NB4 (cell line): ENCODE data around the gene ENOX1.

ENCODE experiments used
- DNase-seq: peaks from one replicate; pipeline ENCODE4 v3.0.0; 2010; ENCODE audit warnings: low read depth
- H3K4me3 ChIP-seq: one replicate; pipeline ENCODE4 v1.5.1; 2011; ENCODE audit warnings: mild to moderate bottlenecking, low read depth, low read length, moderate library complexity
- CTCF ChIP-seq: IDR thresholded peaks from one replicate; pipeline ENCODE4 v1.5.1; 2012; ENCODE audit warnings: low read depth, low read length
- MYC ChIP-seq: IDR thresholded peaks from 2 replicates; pipeline ENCODE4 v1.6.1; 2011; ENCODE audit warnings: low read depth, low read length
- POLR2A ChIP-seq: IDR thresholded peaks from 2 replicates; pipeline ENCODE4 v1.6.1; 2011; ENCODE audit warnings: mild to moderate bottlenecking; ENCODE audit not compliant: insufficient read length; ENCODE audit errors: extremely low read depth
- TF ChIP-seq, protein P1 (sequence below): IDR thresholded peaks from 2 replicates; pipeline ENCODE4 v1.6.1; 2011; ENCODE audit warnings: low read depth, low read length

Gene ENOX1

DNA sequence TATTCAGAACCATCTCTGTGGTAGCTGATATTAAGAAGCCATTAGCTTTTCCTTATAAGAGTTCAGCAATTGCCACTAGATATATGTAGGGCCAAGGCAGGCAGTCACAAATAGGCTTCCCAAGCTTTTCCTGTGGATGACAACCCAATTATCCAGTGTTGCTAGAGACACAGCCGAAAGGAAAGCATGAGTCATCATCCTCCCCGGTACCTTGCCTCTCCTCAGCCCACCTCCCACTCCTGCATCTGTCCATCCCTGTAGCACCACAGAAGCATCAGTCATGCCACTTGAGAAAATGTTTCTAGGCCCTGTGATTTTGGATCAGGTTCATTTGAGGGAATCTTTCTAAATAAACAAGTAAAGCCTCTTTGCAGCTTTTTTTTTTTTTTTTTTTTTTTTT, 559.1 kb downstream of the ENOX1 start:
- no peak overlapping the region for H3K4me3 ChIP-seq
- TF ChIP-seq POLR2A = no peak
- no peak for DNase-seq

DNA sequence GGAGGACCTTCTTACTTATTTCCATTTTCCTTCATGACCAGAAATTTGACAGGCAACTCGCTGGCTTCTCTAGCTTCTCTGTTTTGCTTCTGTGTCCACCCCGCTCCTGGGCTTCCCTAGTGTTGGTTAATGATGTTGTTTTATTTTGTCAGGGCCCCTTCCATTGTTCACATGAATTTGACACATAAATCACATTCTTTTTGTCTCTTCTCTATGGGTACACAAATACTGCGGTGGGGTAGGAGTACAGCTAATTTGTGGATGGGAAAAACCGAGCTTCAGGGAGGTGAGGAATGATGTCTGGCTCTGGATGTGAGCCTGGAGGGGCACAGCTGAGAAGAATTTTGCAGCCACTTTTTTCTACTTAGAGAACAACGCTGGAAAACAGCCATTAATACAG, 563.6 kb downstream of the ENOX1 start:
- DNase-seq = no peak
- H3K4me3 ChIP-seq = no peak overlapping the region
- TF ChIP-seq POLR2A (no peak), MYC (no peak), CTCF (no peak)
- TF ChIP-seq, protein P1, sequence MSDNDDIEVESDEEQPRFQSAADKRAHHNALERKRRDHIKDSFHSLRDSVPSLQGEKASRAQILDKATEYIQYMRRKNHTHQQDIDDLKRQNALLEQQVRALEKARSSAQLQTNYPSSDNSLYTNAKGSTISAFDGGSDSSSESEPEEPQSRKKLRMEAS = no peak

GRCh38 chr13:43222086-43222485, 564.7 kb downstream of the ENOX1 start:
- no peak for TF ChIP-seq MYC
- TF ChIP-seq, protein P1 = no peak
- H3K4me3 ChIP-seq = no peak overlapping the region

DNA sequence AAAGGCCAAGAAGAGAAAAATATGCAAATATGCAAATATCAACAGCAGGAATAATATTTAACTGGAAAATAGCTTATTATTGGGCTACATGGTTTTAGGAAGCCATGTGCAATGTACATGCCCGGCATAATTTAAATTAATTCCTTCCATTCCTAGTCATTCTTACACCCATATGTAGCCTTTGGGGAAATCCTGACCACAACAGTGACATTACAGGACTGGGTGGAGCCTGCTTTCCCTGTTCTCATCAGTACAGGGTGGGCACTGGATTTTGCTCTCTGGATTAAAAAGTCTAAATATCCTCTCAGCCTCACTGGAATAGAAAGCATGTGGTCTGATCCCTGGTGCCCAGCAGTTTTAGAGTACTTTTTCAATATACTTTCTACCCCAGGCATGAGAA, 565.2 kb downstream of the ENOX1 start:
- no peak for DNase-seq

More at GRCh38 chr13:43222086-43222485, 564.7 kb downstream of the ENOX1 start:
- no peak for DNase-seq

GRCh38 chr13:43220873-43221595, 565.7 kb downstream of the ENOX1 start:
- TF ChIP-seq MYC (no peak), CTCF (no peak), POLR2A (no peak)
- TF ChIP-seq, protein P1 = no peak
- no peak overlapping the region for H3K4me3 ChIP-seq
- no peak for DNase-seq

More for the DNA sequence above, 565.2 kb downstream of the ENOX1 start:
- TF ChIP-seq CTCF (no peak), POLR2A (no peak), MYC (no peak)
- TF ChIP-seq, protein P1 = no peak
- no peak overlapping the region for H3K4me3 ChIP-seq

- no peak overlapping the region for H3K4me3 ChIP-seq
- TF ChIP-seq, protein P1 = no peak
- no peak for TF ChIP-seq CTCF
- no peak for DNase-seq
Measured at GRCh38 chr13:43214124-43214523, 572.6 kb downstream of the ENOX1 start.

- no peak for DNase-seq
- TF ChIP-seq, protein P1 = no peak
- TF ChIP-seq POLR2A = no peak
- TF ChIP-seq MYC = no peak
- TF ChIP-seq CTCF = no peak
- H3K4me3 ChIP-seq = no peak overlapping the region
Measured at GRCh38 chr13:43206838-43207237, 579.9 kb downstream of the ENOX1 start.
